Mucosa of descending colon (tissue), 3 donors: Measurements from ENCODE around the gene OR3A1. TPM values are rescaled to one million over a fixed set of nuclear protein-coding genes. Genes with fewer than 3 reads are reported as not detected.
"Not testable (repeated sequence)": the region's sequence is repeated elsewhere in the genome, so short reads cannot be mapped to it uniquely, and the experiment has no call there.

Source experiments
- ATAC-seq: fragments of 200-7000 bp; cut with Tn5 transposase; one replicate; pipeline ENCODE4 v1.9.1; 2020; ENCODE audit warnings: mild to moderate bottlenecking, moderate library complexity
- DNase-seq, 3 donors: peaks; one replicate each; pipeline ENCODE4 v3.0.0-alpha.2; 2020
- H3K36me3 ChIP-seq: fragments of 200-600 bp; one replicate; pipeline ENCODE4 v1.8.0; 2021; ENCODE audit warnings: low read depth, mild to moderate bottlenecking
- H3K4me1 ChIP-seq: fragments of 200-600 bp; one replicate; pipeline ENCODE4 v1.8.0; 2021; ENCODE audit warnings: low read depth, mild to moderate bottlenecking
- H3K4me3 ChIP-seq: fragments of 200-600 bp; one replicate; pipeline ENCODE4 v1.8.0; 2021; ENCODE audit warnings: mild to moderate bottlenecking
- H3K9me3 ChIP-seq: fragments of 200-600 bp; one replicate; pipeline ENCODE4 v1.8.0; 2021; ENCODE audit warnings: mild to moderate bottlenecking
- intact Hi-C, 2 donors: fragments of 100-400 bp; cut with DNase I in 1 of 2; cut with micrococcal nuclease in 1 of 2; formaldehyde crosslinking; loops; one replicate each; pipeline versions ENCODE4 v1.11.0 to v1.11.1; 2022; cut with DNase I, micrococcal nuclease
- total RNA-seq, 3 donors: library from RNA; stranded (reverse); fragmentation: NEBNext Ultra II Directional in 2 of 3; extraction: Animal tissue kit (Norgen Biotek cat#: 25700) in 2 of 3; gene quantifications; one replicate each; pipeline versions ENCODE4 v1.2.1 to v1.2.4, GENCODE V29; 2021 to 2023
- TF ChIP-seq, protein P1 (sequence below): fragments of 200-600 bp; IDR thresholded peaks from one replicate; pipeline ENCODE4 v1.8.0; 2022; ENCODE audit warnings: antibody characterized with exemption, mild to moderate bottlenecking
- donor health status: DM: no; HTN: no; CAD: no; lungs with moderate emphysema.
- donor health status: DM: no; HTN: no; CAD: no.
- donor health status: DM: no; HTN: yes; CAD: no.

OR3A1 gene
- total RNA-seq, 3 donors from 2014 or later = 0.32 TPM; not detected in 2

GRCh38 chr17:3260163-3260562 lies 38.0 kb downstream of the OR3A1 start:
- intact Hi-C loops = no loop called here
- Histone ChIP-seq H3K9me3 (no peaks in the 10 kb centered on the region), H3K4me1 (no peaks in the 10 kb centered on the region), H3K4me3 (no peak overlapping the region), H3K36me3 (no peaks in the 10 kb centered on the region)
- TF ChIP-seq, protein P1, sequence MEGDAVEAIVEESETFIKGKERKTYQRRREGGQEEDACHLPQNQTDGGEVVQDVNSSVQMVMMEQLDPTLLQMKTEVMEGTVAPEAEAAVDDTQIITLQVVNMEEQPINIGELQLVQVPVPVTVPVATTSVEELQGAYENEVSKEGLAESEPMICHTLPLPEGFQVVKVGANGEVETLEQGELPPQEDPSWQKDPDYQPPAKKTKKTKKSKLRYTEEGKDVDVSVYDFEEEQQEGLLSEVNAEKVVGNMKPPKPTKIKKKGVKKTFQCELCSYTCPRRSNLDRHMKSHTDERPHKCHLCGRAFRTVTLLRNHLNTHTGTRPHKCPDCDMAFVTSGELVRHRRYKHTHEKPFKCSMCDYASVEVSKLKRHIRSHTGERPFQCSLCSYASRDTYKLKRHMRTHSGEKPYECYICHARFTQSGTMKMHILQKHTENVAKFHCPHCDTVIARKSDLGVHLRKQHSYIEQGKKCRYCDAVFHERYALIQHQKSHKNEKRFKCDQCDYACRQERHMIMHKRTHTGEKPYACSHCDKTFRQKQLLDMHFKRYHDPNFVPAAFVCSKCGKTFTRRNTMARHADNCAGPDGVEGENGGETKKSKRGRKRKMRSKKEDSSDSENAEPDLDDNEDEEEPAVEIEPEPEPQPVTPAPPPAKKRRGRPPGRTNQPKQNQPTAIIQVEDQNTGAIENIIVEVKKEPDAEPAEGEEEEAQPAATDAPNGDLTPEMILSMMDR = no peak
- no peak for ATAC-seq
- DNase-seq = no peak

DNA sequence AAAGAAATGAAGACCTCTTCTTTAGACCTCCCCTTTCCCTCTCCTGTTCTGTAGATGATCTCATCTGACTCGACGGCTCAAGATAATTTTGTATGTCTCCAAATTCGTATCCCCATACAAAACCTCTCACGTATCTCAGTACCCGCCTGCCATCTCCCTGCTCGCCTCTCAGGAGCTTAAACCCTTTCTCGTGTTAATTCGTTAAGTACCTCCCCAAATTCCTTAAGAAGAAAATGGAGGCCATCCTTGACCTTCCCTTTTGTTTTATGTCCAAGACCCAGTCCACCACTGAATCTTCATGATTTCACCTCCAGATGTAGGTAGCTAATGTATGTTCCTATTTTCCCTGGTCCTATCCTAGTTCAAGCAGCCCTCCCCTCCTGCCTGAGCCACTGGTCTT lies 41.6 kb downstream of the OR3A1 start:
- intact Hi-C loops = no loop called here
- ATAC-seq (no peak), DNase-seq (no peak)
- Histone ChIP-seq H3K36me3 (no peaks in the 10 kb centered on the region), H3K4me1 (no peaks in the 10 kb centered on the region), H3K4me3 (no peak overlapping the region), H3K9me3 (no peaks in the 10 kb centered on the region)
- TF ChIP-seq, protein P1 = no peak

DNA sequence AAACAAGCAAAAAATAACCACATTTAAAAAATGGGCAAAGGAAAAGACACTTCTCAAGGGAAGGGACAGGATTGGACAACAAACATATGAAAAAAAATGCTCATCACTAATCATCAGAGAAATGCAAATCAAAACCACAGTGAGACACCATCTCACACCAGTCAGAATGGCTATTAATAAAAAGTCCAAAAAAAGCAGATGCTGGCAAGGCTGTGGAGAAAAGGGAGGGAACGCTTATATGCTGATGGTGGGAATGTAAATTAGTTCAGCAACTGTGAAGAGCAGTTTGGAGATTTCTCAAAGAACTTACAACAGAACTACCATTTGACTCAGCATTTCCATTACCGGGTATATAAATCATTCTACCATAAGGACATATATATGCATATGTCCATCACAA lies 49.1 kb downstream of the OR3A1 start:
- DNase-seq, H3K36me3 ChIP-seq, H3K9me3 ChIP-seq, H3K4me1 ChIP-seq, H3K4me3 ChIP-seq, intact Hi-C loops, ATAC-seq: not testable (repeated sequence)

GRCh38 chr17:3244841-3245240 lies 53.3 kb downstream of the OR3A1 start:
- intact Hi-C loops, H3K4me3 ChIP-seq, H3K36me3 ChIP-seq, DNase-seq, H3K4me1 ChIP-seq, ATAC-seq, H3K9me3 ChIP-seq: not testable (repeated sequence)

- intact Hi-C loops, DNase-seq, H3K36me3 ChIP-seq, H3K9me3 ChIP-seq, ATAC-seq, H3K4me1 ChIP-seq, H3K4me3 ChIP-seq: not testable (repeated sequence)
Measured at GRCh38 chr17:3241044-3241443, 57.1 kb downstream of the OR3A1 start.

Other genes with a start within 250 kb of the OR3A1 start
- not detected for gene OR1D5, start 234.8 kb downstream of the OR3A1 start, total RNA-seq
- gene OR1D2, start 193.9 kb downstream of the OR3A1 start, total RNA-seq = not detected
- not detected for gene OR1G1, start 170.8 kb downstream of the OR3A1 start, total RNA-seq
- not detected for gene OR1A2, start 100.8 kb downstream of the OR3A1 start, total RNA-seq
- gene OR1A1, start 90.7 kb downstream of the OR3A1 start, total RNA-seq = not detected
- 1 to 10 TPM in 1 of 3 donors, not detected in 2; 1.3 TPM for gene OR3A2, start 87.9 kb upstream of the OR3A1 start, total RNA-seq
- gene OR1E1, start 100.0 kb upstream of the OR3A1 start, total RNA-seq = not detected
- gene OR3A3, start 113.0 kb upstream of the OR3A1 start, total RNA-seq = not detected
- not detected for gene OR1E2, start 135.5 kb upstream of the OR3A1 start, total RNA-seq
- gene SPATA22, start 173.5 kb upstream of the OR3A1 start, total RNA-seq = 1 to 10 TPM in 1 of 3 donors, not detected in 2; 1.1 TPM
- 1 to 10 TPM; 3.5 to 6.6 (median 3.7) TPM for gene ASPA, start 177.6 kb upstream of the OR3A1 start, total RNA-seq